Testis (tissue), 2 donors: ENCODE results near the gene TRRAP.

Source experiments
- CTCF ChIP-seq, 3 experiments: fragments of 450-650 bp in 2 of 3; fragments of 200-600 bp in 1 of 3; sonication (generic) in 1 of 3; IDR thresholded peaks; one replicate each; pipeline ENCODE4 v1.5.1; 2016 to 2019; ENCODE audit warnings: antibody characterized with exemption in 3 of 3, mild to moderate bottlenecking in 2 of 3, moderate library complexity in 1 of 3
- POLR2A ChIP-seq: fragments of 450-650 bp; IDR thresholded peaks from one replicate; pipeline ENCODE4 v1.6.1; 2017; ENCODE audit warnings: antibody characterized with exemption, mild to moderate bottlenecking, moderate library complexity

- TF ChIP-seq CTCF (IDR thresholded peaks at IDR 0.05), result no peak
- TF ChIP-seq POLR2A, result no peak
Observed at GRCh38 chr7:98988641-98989040, 110.3 kb downstream of the TRRAP start.
